PC-9 (cell line): Measurements from ENCODE around the gene ACSS3. TPM values are rescaled to one million over a fixed set of nuclear protein-coding genes. Genes with fewer than 3 reads are reported as not detected.

Experiments
- BruUV-seq: library from RNA; stranded (reverse); fragments of 400-500 nt; replicated peaks from 2 replicates; lab custom pipeline; 2021; lab: Mats Ljungman, UMichigan
- CTCF ChIA-PET: fragments of 300-600 bp; sonication (Branson Sonifier 250); formaldehyde crosslinking; loops from one replicate; lab custom pipeline; 2022; ENCODE audit warnings: antibody characterized with exemption; lab: Charles Lee
- POLR2A ChIA-PET: fragments of 300-600 bp; sonication (Branson Sonifier 250); formaldehyde crosslinking; loops from one replicate; lab custom pipeline; 2022; ENCODE audit warnings: antibody characterized with exemption; ENCODE audit not compliant: unreplicated experiment; lab: Charles Lee
- DNase-seq, 2 experiments: peaks; one replicate each; pipeline versions ENCODE4 v3.0.0 to v3.0.0-alpha.2; 2015 to 2022; ENCODE audit warnings: mixed read lengths in 1 of 2
- H2AFZ ChIP-seq: fragments of 200-600 bp; sonication (generic); 2 replicates; pipeline ENCODE4 v1.8.1; 2017; ENCODE audit warnings: antibody characterized with exemption
- H3F3A ChIP-seq: fragments of 200-600 bp; sonication (generic); 2 replicates; pipeline ENCODE4 v1.8.1; 2017; ENCODE audit warnings: antibody characterized with exemption, mild to moderate bottlenecking, low read depth; ENCODE audit not compliant: insufficient read depth
- H3K27ac ChIP-seq: fragments of 200-600 bp; sonication (generic); 2 replicates; pipeline ENCODE4 v1.6.1; 2016; ENCODE audit warnings: mixed run types
- H3K27me3 ChIP-seq: fragments of 200-600 bp; sonication (generic); 2 replicates; pipeline ENCODE4 v1.6.1; 2016; ENCODE audit warnings: low read depth, mixed run types; ENCODE audit not compliant: insufficient read depth
- H3K36me3 ChIP-seq: fragments of 200-600 bp; sonication (generic); 2 replicates; pipeline ENCODE4 v1.6.1; 2016; ENCODE audit warnings: low read depth, mixed run types
- H3K4me1 ChIP-seq: fragments of 200-600 bp; sonication (generic); replicated peaks from 2 replicates; pipeline ENCODE4 v1.6.1; 2016; ENCODE audit warnings: mixed run types; ENCODE audit not compliant: insufficient read depth
- H3K4me2 ChIP-seq: fragments of 200-600 bp; sonication (generic); 2 replicates; pipeline ENCODE4 v1.6.1; 2017; ENCODE audit warnings: mixed run types
- H3K4me3 ChIP-seq: fragments of 200-600 bp; sonication (generic); 2 replicates; pipeline ENCODE4 v1.6.1; 2016; ENCODE audit warnings: mixed run types
- H3K79me2 ChIP-seq: fragments of 200-600 bp; sonication (generic); 2 replicates; pipeline ENCODE4 v1.6.1; 2017; ENCODE audit warnings: low read depth, mixed run types
- H3K9me2 ChIP-seq: fragments of 200-600 bp; sonication (generic); 2 replicates; pipeline ENCODE4 v1.8.1; 2017; ENCODE audit warnings: mild to moderate bottlenecking; ENCODE audit not compliant: insufficient read depth
- H3K9me3 ChIP-seq: fragments of 200-600 bp; sonication (generic); 2 replicates; pipeline ENCODE4 v1.8.1; 2016; ENCODE audit warnings: low read depth; ENCODE audit not compliant: insufficient read depth
- H4K20me1 ChIP-seq: fragments of 200-600 bp; sonication (generic); 2 replicates; pipeline ENCODE4 v1.8.1; 2017; ENCODE audit not compliant: insufficient read depth
- CTCF ChIP-seq: fragments of 200-600 bp; sonication (generic); conservative IDR thresholded peaks from 2 replicates; pipeline ENCODE4 v1.6.1; 2017; ENCODE audit warnings: mixed run types, antibody characterized with exemption, mild to moderate bottlenecking, moderate library complexity
- EZH2 ChIP-seq: fragments of 200-600 bp; sonication (generic); IDR thresholded peaks from 2 replicates; pipeline ENCODE4 v1.8.0; 2017; ENCODE audit warnings: antibody characterized with exemption, low read depth
- intact Hi-C: fragments of 100-400 bp; cut with micrococcal nuclease; formaldehyde crosslinking; loops from one replicate; pipeline ENCODE4 v1.10.0; 2022; ENCODE audit not compliant: unreplicated experiment
- total RNA-seq: library from RNA; stranded (reverse); gene quantifications from 2 replicates; pipeline ENCODE4 v1.2.3, GENCODE V29; 2021

The ACSS3 gene
- total RNA-seq, 1 experiment from 2014 or later: 8.5 TPM

- Histone ChIP-seq H3K36me3 (no peaks in the 10 kb centered on the region), H3K4me2 (no peak overlapping the region), H3K4me1 (no peaks in the 10 kb centered on the region), H2AFZ (no peak overlapping the region), H3F3A (no peaks in the 10 kb centered on the region), H3K79me2 (no peaks in the 10 kb centered on the region), H3K4me3 (no peak overlapping the region), H3K9me2 (no peaks in the 10 kb centered on the region), H3K27me3 (no peaks in the 10 kb centered on the region), H4K20me1 (no peaks in the 10 kb centered on the region), H3K27ac (no peak overlapping the region), H3K9me3 (no peaks in the 10 kb centered on the region)
- TF ChIP-seq EZH2: no peak
- TF ChIP-seq CTCF: no peak
- POLR2A ChIA-PET: no interaction called here
- DNase-seq: no peak
- intact Hi-C loops: no loop called here
- BruUV-seq: no TSS peak
- CTCF ChIA-PET: no interaction called here
Observed at GRCh38 chr12:81295251-81295650, 217.4 kb downstream of the ACSS3 start.

GRCh38 chr12:81296556-81297305, 218.9 kb downstream of the ACSS3 start:
- CTCF ChIA-PET: no interaction called here
- H3K4me2 ChIP-seq: no peak overlapping the region
- no TSS peak for BruUV-seq

GRCh38 chr12:81297601-81298000, 219.7 kb downstream of the ACSS3 start:
- BruUV-seq: no TSS peak
- Histone ChIP-seq H3K27me3 (no peaks in the 10 kb centered on the region), H3K9me3 (no peaks in the 10 kb centered on the region), H3K9me2 (no peaks in the 10 kb centered on the region), H3F3A (no peaks in the 10 kb centered on the region), H3K36me3 (no peaks in the 10 kb centered on the region), H3K79me2 (no peaks in the 10 kb centered on the region), H4K20me1 (no peaks in the 10 kb centered on the region), H3K27ac (no peak overlapping the region), H3K4me1 (no peaks in the 10 kb centered on the region), H3K4me3 (no peak overlapping the region), H2AFZ (no peak overlapping the region), H3K4me2 (no peak overlapping the region)
- CTCF ChIA-PET: no interaction called here
- DNase-seq: no peak
- POLR2A ChIA-PET: no interaction called here
- intact Hi-C loops: no loop called here
- no peak for TF ChIP-seq EZH2
- no peak for TF ChIP-seq CTCF

More at GRCh38 chr12:81296556-81297305, 218.9 kb downstream of the ACSS3 start:
- Histone ChIP-seq H2AFZ (no peak overlapping the region), H3K36me3 (no peaks in the 10 kb centered on the region), H3K27me3 (no peaks in the 10 kb centered on the region), H3F3A (no peaks in the 10 kb centered on the region), H3K9me2 (no peaks in the 10 kb centered on the region), H3K27ac (no peak overlapping the region), H3K4me3 (no peak overlapping the region), H4K20me1 (no peaks in the 10 kb centered on the region), H3K79me2 (no peaks in the 10 kb centered on the region), H3K4me1 (no peaks in the 10 kb centered on the region), H3K9me3 (no peaks in the 10 kb centered on the region)
- POLR2A ChIA-PET: no interaction called here
- TF ChIP-seq CTCF (no peak), EZH2 (no peak)
- intact Hi-C loops: no loop called here
- DNase-seq: no peak
